HEK293T (cell line): ENCODE measurements around the gene TMCC3.

Experiments
- CTCF ChIA-PET: fragments of 350-600 bp; formaldehyde crosslinking; extraction: SDS; loops from one replicate; lab custom pipeline; 2021; ENCODE audit warnings: antibody characterized with exemption, inconsistent platforms; lab: Yijun Ruan, JAX
- POLR2A ChIA-PET: fragments of 350-600 bp; formaldehyde crosslinking; extraction: SDS; loops from one replicate; lab custom pipeline; 2020; ENCODE audit warnings: antibody characterized with exemption, inconsistent platforms; lab: Yijun Ruan, JAX
- DNase-seq: peaks from one replicate; pipeline ENCODE4 v3.0.0; 2012; ENCODE audit warnings: mixed read lengths; ENCODE audit errors: extremely low spot score
- ARNT ChIP-seq: fragments of 450-650 bp; IDR thresholded peaks from 2 replicates; pipeline ENCODE4 v1.6.1; 2017; ENCODE audit warnings: mild to moderate bottlenecking
- BHLHE40 ChIP-seq: fragments of 450-650 bp; IDR thresholded peaks from 2 replicates; pipeline ENCODE4 v1.6.1; 2016; ENCODE audit warnings: mild to moderate bottlenecking, moderate library complexity, borderline replicate concordance
- CTBP1 ChIP-seq: fragments of 450-650 bp; IDR thresholded peaks from 2 replicates; pipeline ENCODE4 v1.6.1; 2016; ENCODE audit warnings: borderline replicate concordance
- ELF4 ChIP-seq: fragments of 450-650 bp; IDR thresholded peaks from 2 replicates; pipeline ENCODE4 v1.6.1; 2017; ENCODE audit warnings: antibody characterized with exemption
- FOXA1 ChIP-seq: fragments of 450-650 bp; IDR thresholded peaks from 2 replicates; pipeline ENCODE4 v1.6.1; 2016; ENCODE audit warnings: mild to moderate bottlenecking
- FOXK2 ChIP-seq: fragments of 450-650 bp; IDR thresholded peaks from 2 replicates; pipeline ENCODE4 v1.6.1; 2016; ENCODE audit warnings: mild to moderate bottlenecking
- FOXM1 ChIP-seq: fragments of 450-650 bp; IDR thresholded peaks from 2 replicates; pipeline ENCODE4 v1.6.1; 2017; ENCODE audit warnings: mild to moderate bottlenecking, borderline replicate concordance
- HDGF ChIP-seq: fragments of 450-650 bp; IDR thresholded peaks from 2 replicates; pipeline ENCODE4 v1.6.1; 2017; ENCODE audit warnings: antibody characterized with exemption, borderline replicate concordance
- L3MBTL2 ChIP-seq: fragments of 450-650 bp; conservative IDR thresholded peaks from 2 replicates; pipeline ENCODE4 v1.6.1; 2016; ENCODE audit warnings: mild to moderate bottlenecking
- LEF1 ChIP-seq: fragments of 450-650 bp; IDR thresholded peaks from 2 replicates; pipeline ENCODE4 v1.6.1; 2017; ENCODE audit warnings: mild to moderate bottlenecking, borderline replicate concordance
- NFRKB ChIP-seq: fragments of 450-650 bp; IDR thresholded peaks from 2 replicates; pipeline ENCODE4 v1.6.1; 2016; ENCODE audit warnings: mild to moderate bottlenecking, moderate library complexity
- SP1 ChIP-seq: fragments of 450-650 bp; IDR thresholded peaks from 2 replicates; pipeline ENCODE4 v1.6.1; 2017
- SUZ12 ChIP-seq: fragments of 450-650 bp; IDR thresholded peaks from 2 replicates; pipeline ENCODE4 v1.6.1; 2016; ENCODE audit warnings: mild to moderate bottlenecking
- TARDBP ChIP-seq: fragments of 450-650 bp; IDR thresholded peaks from 2 replicates; pipeline ENCODE4 v1.6.1; 2016
- ZNF384 ChIP-seq: fragments of 450-650 bp; IDR thresholded peaks from 2 replicates; pipeline ENCODE4 v1.6.1; 2016
- TF ChIP-seq, protein P1 (sequence below): fragments of 450-650 bp; IDR thresholded peaks from 2 replicates; pipeline ENCODE4 v1.6.1; 2016

Gene TMCC3

DNA sequence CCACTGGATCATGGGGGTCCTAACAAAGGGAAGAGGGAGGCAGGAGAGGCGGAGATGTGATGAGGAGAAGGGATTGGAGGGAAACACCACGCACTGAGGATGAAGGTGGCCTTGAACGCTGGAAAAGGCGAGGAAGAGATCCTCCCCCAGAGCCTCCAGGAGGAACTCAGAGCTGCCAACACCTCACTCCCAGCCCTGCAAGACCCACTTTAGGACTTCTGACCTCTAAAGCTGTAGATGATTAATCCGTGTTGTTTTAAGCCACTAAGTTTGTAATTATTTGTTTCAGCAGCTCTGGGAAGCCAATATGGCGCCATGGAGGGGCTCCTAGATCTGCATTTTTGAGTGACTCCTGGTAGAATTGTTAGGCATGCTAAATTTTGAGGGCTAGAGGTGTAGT lies 116.1 kb downstream of the TMCC3 start:
- TF ChIP-seq SUZ12: no peak
- no peak for TF ChIP-seq TARDBP
- TF ChIP-seq LEF1: no peak
- no peak for TF ChIP-seq ELF4
- ChIA-PET POLR2A (no interaction called here), CTCF (interaction anchor here (0.8 to 0.9 kb wide), 2 partner anchors 205 to 389 kb away, joined by 3 read pairs; no protein-coding TSS in a partner anchor)
- no peak for DNase-seq

DNA sequence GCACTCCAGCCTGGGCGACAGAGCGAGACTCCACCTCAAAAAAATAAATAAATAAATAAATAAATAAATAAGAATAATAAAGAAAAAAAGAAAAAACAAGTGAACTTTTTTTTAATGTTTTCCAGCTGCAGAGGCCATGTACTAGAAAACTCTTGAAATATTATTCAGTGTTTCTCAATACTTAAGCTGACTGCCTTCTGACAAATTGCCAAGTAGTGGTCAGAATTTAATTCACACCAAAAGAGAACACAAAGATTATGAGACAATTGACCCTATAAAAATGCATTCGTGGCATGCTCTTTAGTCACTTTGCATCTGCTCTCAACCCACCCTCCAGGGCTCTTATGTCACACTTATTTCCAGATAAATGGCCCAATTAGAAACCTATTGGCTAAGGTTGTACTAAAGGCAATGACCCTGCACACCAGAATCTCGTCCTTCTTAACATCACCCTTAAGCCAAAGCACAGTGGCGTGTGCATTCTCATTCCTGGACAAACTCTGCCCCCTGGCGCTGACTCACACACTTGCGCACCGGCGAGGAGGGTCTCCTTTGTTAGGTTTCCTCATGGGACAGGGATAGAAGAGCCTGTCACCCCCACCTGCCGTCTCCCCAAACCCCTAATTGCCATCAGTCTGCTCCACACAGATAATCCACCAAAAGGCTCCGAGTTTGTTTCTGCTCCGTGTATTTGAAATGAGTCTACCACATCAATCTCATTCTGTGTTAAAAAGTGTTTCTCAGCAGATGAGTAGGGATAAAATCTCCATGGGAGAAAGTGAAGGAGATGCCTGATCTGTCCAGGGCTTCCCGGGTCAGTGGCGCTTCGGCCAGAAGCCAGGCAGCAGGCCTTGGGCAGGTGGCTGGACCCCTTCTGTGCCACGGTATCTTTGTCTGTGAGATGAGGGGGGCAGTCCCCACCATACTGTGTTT lies 117.6 kb downstream of the TMCC3 start:
- TF ChIP-seq ARNT (no peak), CTBP1 (no peak), BHLHE40 (no peak), L3MBTL2 (no peak), FOXK2 (no peak), FOXM1 (no peak), ZNF384 (no peak), FOXA1 (no peak), SP1 (no peak), SUZ12 (no peak), ELF4 (no peak), HDGF (no peak), LEF1 (no peak), TARDBP (no peak), NFRKB (no peak)
- TF ChIP-seq, protein P1, sequence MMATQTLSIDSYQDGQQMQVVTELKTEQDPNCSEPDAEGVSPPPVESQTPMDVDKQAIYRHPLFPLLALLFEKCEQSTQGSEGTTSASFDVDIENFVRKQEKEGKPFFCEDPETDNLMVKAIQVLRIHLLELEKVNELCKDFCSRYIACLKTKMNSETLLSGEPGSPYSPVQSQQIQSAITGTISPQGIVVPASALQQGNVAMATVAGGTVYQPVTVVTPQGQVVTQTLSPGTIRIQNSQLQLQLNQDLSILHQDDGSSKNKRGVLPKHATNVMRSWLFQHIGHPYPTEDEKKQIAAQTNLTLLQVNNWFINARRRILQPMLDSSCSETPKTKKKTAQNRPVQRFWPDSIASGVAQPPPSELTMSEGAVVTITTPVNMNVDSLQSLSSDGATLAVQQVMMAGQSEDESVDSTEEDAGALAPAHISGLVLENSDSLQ: no peak
- DNase-seq: peak; percentile 82
- CTCF ChIA-PET: no interaction called here
- POLR2A ChIA-PET: no interaction called here

DNA sequence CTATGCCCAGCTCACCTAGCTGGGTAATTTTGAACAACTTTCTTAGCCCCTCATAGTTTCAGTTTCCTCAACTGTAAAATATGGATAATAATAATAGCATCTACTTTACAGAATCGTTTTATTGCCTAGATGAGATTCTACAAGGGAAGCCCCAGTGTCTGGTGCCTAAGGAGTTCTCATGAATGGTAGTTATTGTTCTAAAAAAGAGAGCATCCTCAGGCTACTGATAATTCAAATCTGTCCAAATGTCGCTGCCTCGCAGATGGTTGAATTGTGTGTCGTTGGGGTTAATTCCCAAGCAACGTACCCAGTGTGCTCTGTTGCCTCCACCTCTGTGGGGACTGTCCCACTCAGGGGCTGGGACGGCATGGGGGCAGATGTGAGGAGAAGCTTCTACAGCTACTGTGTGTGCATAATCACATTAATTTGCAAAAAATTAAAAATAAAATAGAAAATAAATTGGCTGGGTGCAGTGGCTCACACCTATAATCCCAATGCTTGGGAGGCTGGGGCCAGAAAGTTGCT lies 119.1 kb downstream of the TMCC3 start:
- ChIA-PET POLR2A (no interaction called here), CTCF (interaction anchor here (1.5 kb wide), 1 partner anchor 9 kb away, joined by 3 read pairs; no protein-coding TSS in a partner anchor)
- TF ChIP-seq SP1 (no peak), FOXA1 (no peak), ARNT (no peak), TARDBP (no peak), LEF1 (no peak), L3MBTL2 (no peak), CTBP1 (no peak)
- TF ChIP-seq, protein P1: no peak
- DNase-seq: no peak

DNA sequence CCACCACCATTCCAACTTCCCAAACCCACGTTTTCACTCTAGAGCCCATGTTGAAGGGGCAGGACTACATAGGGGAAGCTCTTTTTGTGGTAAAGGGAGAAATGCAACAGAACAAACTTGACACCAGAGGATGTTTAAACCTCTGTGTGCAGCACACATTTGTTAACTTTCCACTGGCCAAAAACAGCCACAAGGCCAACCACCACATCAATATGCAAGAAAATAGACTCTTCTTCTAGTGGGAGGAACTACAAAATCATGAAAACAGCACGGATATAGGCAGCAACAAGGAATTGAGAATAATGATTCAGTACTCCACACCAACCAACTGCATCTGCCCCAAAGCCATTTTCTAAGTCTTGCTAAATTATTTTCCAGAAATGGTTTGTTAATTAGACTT lies 124.4 kb downstream of the TMCC3 start:
- CTCF ChIA-PET: no interaction called here
- POLR2A ChIA-PET: no interaction called here
- DNase-seq: no peak
- no peak for TF ChIP-seq ZNF384
- no peak for TF ChIP-seq LEF1
- no peak for TF ChIP-seq SP1
- TF ChIP-seq HDGF: no peak
- no peak for TF ChIP-seq CTBP1
- no peak for TF ChIP-seq FOXK2
- no peak for TF ChIP-seq ELF4
- no peak for TF ChIP-seq FOXA1
- TF ChIP-seq TARDBP: no peak
- TF ChIP-seq NFRKB: no peak
- TF ChIP-seq BHLHE40: no peak
- TF ChIP-seq SUZ12: no peak
- TF ChIP-seq FOXM1: no peak
- TF ChIP-seq, protein P1: no peak
